T-helper 17 cell (primary cell): ENCODE data around the gene FES. TPM values are rescaled to one million over a fixed set of nuclear protein-coding genes. Genes with fewer than 3 reads are reported as not detected.
A peak's percentile ranks its signal among the peaks of the same experiment; 100 is the strongest.

Experiments used
- ATAC-seq: fragments of 150-1000 bp; cut with Tn5 transposase; 2 replicates; pipeline ENCODE4 v1.10.0; 2021; ENCODE audit warnings: mild to moderate bottlenecking, moderate library complexity
- DNase-seq, 3 donors: peaks; one replicate each; pipeline versions ENCODE4 v3.0.0 to v3.0.0-alpha.2; 2020 to 2021
- H3K9me3 ChIP-seq: one replicate; pipeline ENCODE4 v1.7.0; 2013; ENCODE audit warnings: low read length, mild to moderate bottlenecking; ENCODE audit not compliant: control insufficient read depth, poor library complexity, severe bottlenecking
- H3K27ac Mint-ChIP-seq: one replicate; pipeline ENCODE4 v1.8.0; 2022; ENCODE audit warnings: mild to moderate bottlenecking, moderate library complexity, mixed read lengths
- H3K27me3 Mint-ChIP-seq: one replicate; pipeline ENCODE4 v1.8.0; 2022; ENCODE audit warnings: mixed read lengths
- H3K36me3 Mint-ChIP-seq: one replicate; pipeline ENCODE4 v1.8.0; 2022; ENCODE audit warnings: low read depth, mixed read lengths
- H3K4me1 Mint-ChIP-seq: one replicate; pipeline ENCODE4 v1.8.0; 2022; ENCODE audit warnings: mild to moderate bottlenecking, mixed read lengths
- H3K4me3 Mint-ChIP-seq: one replicate; pipeline ENCODE4 v1.8.0; 2022; ENCODE audit warnings: mild to moderate bottlenecking, moderate library complexity, mixed read lengths
- total RNA-seq, 4 donors: library from RNA in 2 of 4; stranded (reverse) in 2 of 4; gene quantifications; one replicate each; pipeline ENCODE4 v1.2.3 and lab custom pipeline; 2022 to 2026

Gene FES
- total RNA-seq, 2 donors from 2014 or later = 6.0 to 12.7 TPM

GRCh38 chr15:90851114-90851513 is 33.2 kb upstream of the FES start:
- peak overlapping the region; percentile 82 for H3K4me3 Mint-ChIP-seq
- no peaks in the 10 kb centered on the region for H3K27me3 Mint-ChIP-seq
- H3K27ac Mint-ChIP-seq = peak overlapping the region; percentile 98
- no peaks in the 10 kb centered on the region for H3K9me3 ChIP-seq
- H3K36me3 Mint-ChIP-seq = peaks cover 2% of the 10 kb centered on the region
- ATAC-seq (peak; percentile 67), DNase-seq (peak; percentile 33 to 58 (median 39))
- H3K4me1 Mint-ChIP-seq = peaks cover 45% of the 10 kb centered on the region

GRCh38 chr15:90851940-90852339 is 32.4 kb upstream of the FES start:
- ATAC-seq (no peak), DNase-seq (no peak)
- no peaks in the 10 kb centered on the region for H3K9me3 ChIP-seq
- H3K27ac Mint-ChIP-seq = peak overlapping the region; percentile 98
- peaks cover 2% of the 10 kb centered on the region for H3K36me3 Mint-ChIP-seq
- H3K4me3 Mint-ChIP-seq = peak overlapping the region; percentile 82
- peaks cover 53% of the 10 kb centered on the region for H3K4me1 Mint-ChIP-seq
- no peaks in the 10 kb centered on the region for H3K27me3 Mint-ChIP-seq

- no peak for DNase-seq
- no peaks in the 10 kb centered on the region for H3K27me3 Mint-ChIP-seq
- no peaks in the 10 kb centered on the region for H3K9me3 ChIP-seq
- H3K36me3 Mint-ChIP-seq = peaks cover 2% of the 10 kb centered on the region
- H3K4me1 Mint-ChIP-seq = peaks cover 67% of the 10 kb centered on the region
- H3K27ac Mint-ChIP-seq = peak overlapping the region; percentile 98
- H3K4me3 Mint-ChIP-seq = no peak overlapping the region
- ATAC-seq = no peak
Observed at GRCh38 chr15:90855139-90855538, 29.2 kb upstream of the FES start.

- H3K4me3 Mint-ChIP-seq = peak overlapping the region; percentile 67
- no peaks in the 10 kb centered on the region for H3K27me3 Mint-ChIP-seq
- no peak for DNase-seq
- peak overlapping the region; percentile 98 for H3K27ac Mint-ChIP-seq
- peaks cover 2% of the 10 kb centered on the region for H3K36me3 Mint-ChIP-seq
- peaks cover 53% of the 10 kb centered on the region for H3K4me1 Mint-ChIP-seq
- ATAC-seq = no peak
- no peaks in the 10 kb centered on the region for H3K9me3 ChIP-seq
Observed at GRCh38 chr15:90857337-90857736, 27.0 kb upstream of the FES start.

GRCh38 chr15:90857883-90858443 is 26.3 kb upstream of the FES start:
- DNase-seq (no peak), ATAC-seq (peak; percentile 5)
- Mint-ChIP-seq H3K27me3 (no peaks in the 10 kb centered on the region), H3K4me3 (peak overlapping the region; percentile 67), H3K27ac (peak overlapping the region; percentile 98), H3K36me3 (peaks cover 2% of the 10 kb centered on the region), H3K4me1 (peaks cover 48% of the 10 kb centered on the region)
- no peaks in the 10 kb centered on the region for H3K9me3 ChIP-seq

- Mint-ChIP-seq H3K27me3 (no peaks in the 10 kb centered on the region), H3K4me3 (peak overlapping the region; percentile 41), H3K27ac (peak overlapping the region; percentile 89), H3K4me1 (peaks cover 46% of the 10 kb centered on the region), H3K36me3 (peaks cover under 1% of the 10 kb centered on the region)
- no peaks in the 10 kb centered on the region for H3K9me3 ChIP-seq
- ATAC-seq (no peak), DNase-seq (no peak)
Observed at GRCh38 chr15:90859234-90860131, 24.8 kb upstream of the FES start.

GRCh38 chr15:90860450-90860849 is 23.9 kb upstream of the FES start:
- DNase-seq = no peak
- no peak overlapping the region for H3K4me3 Mint-ChIP-seq
- H3K9me3 ChIP-seq = no peaks in the 10 kb centered on the region
- no peaks in the 10 kb centered on the region for H3K36me3 Mint-ChIP-seq
- no peak for ATAC-seq
- H3K27ac Mint-ChIP-seq = peak overlapping the region; percentile 89
- peaks cover 40% of the 10 kb centered on the region for H3K4me1 Mint-ChIP-seq
- no peaks in the 10 kb centered on the region for H3K27me3 Mint-ChIP-seq

GRCh38 chr15:90860942-90861675 is 23.2 kb upstream of the FES start:
- H3K27me3 Mint-ChIP-seq = no peaks in the 10 kb centered on the region
- no peaks in the 10 kb centered on the region for H3K36me3 Mint-ChIP-seq
- H3K27ac Mint-ChIP-seq = peak overlapping the region; percentile 89
- no peak overlapping the region for H3K4me3 Mint-ChIP-seq
- ATAC-seq (no peak), DNase-seq (no peak)
- H3K9me3 ChIP-seq = no peaks in the 10 kb centered on the region
- H3K4me1 Mint-ChIP-seq = peaks cover 38% of the 10 kb centered on the region

GRCh38 chr15:90862487-90862886 is 21.8 kb upstream of the FES start:
- H3K9me3 ChIP-seq = no peaks in the 10 kb centered on the region
- no peak overlapping the region for H3K4me3 Mint-ChIP-seq
- DNase-seq (no peak), ATAC-seq (no peak)
- no peaks in the 10 kb centered on the region for H3K27me3 Mint-ChIP-seq
- H3K27ac Mint-ChIP-seq = peak overlapping the region; percentile 66
- no peaks in the 10 kb centered on the region for H3K36me3 Mint-ChIP-seq
- H3K4me1 Mint-ChIP-seq = peaks cover 31% of the 10 kb centered on the region

GRCh38 chr15:90862964-90863778 is 21.1 kb upstream of the FES start:
- Mint-ChIP-seq H3K4me1 (peaks cover 26% of the 10 kb centered on the region), H3K36me3 (no peaks in the 10 kb centered on the region), H3K4me3 (no peak overlapping the region), H3K27me3 (no peaks in the 10 kb centered on the region), H3K27ac (peak overlapping the region; percentile 66)
- H3K9me3 ChIP-seq = no peaks in the 10 kb centered on the region
- ATAC-seq = no peak
- DNase-seq = no peak

- Mint-ChIP-seq H3K27ac (peak overlapping the region; percentile 66), H3K36me3 (no peaks in the 10 kb centered on the region), H3K4me1 (peaks cover 29% of the 10 kb centered on the region), H3K27me3 (no peaks in the 10 kb centered on the region), H3K4me3 (no peak overlapping the region)
- DNase-seq = no peak
- ATAC-seq = no peak
- H3K9me3 ChIP-seq = no peaks in the 10 kb centered on the region
Observed at GRCh38 chr15:90863987-90864386, 20.3 kb upstream of the FES start.

- Mint-ChIP-seq H3K4me3 (no peak overlapping the region), H3K4me1 (peaks cover 30% of the 10 kb centered on the region), H3K36me3 (no peaks in the 10 kb centered on the region), H3K27ac (no peak overlapping the region), H3K27me3 (no peaks in the 10 kb centered on the region)
- ATAC-seq = no peak
- no peak for DNase-seq
- H3K9me3 ChIP-seq = no peaks in the 10 kb centered on the region
Observed at GRCh38 chr15:90864507-90864906, 19.8 kb upstream of the FES start.
